Colonic mucosa (tissue), 4 donors: Measurements from ENCODE around the gene TRAT1. TPM values are rescaled to one million over a fixed set of nuclear protein-coding genes. Genes with fewer than 3 reads are reported as not detected.

Source experiments
- DNase-seq: peaks from one replicate; pipeline ENCODE4 v3.0.0-alpha.2; 2020
- H3K27ac ChIP-seq: fragments of 200-600 bp; one replicate; pipeline ENCODE4 v1.8.0; 2021
- H3K27me3 ChIP-seq: fragments of 200-600 bp; one replicate; pipeline ENCODE4 v1.8.0; 2021
- H3K36me3 ChIP-seq: fragments of 200-600 bp; one replicate; pipeline ENCODE4 v1.8.0; 2021
- H3K4me1 ChIP-seq: fragments of 200-600 bp; one replicate; pipeline ENCODE4 v1.8.0; 2021; ENCODE audit warnings: mild to moderate bottlenecking
- H3K4me3 ChIP-seq: fragments of 200-600 bp; one replicate; pipeline ENCODE4 v1.8.0; 2021
- H3K9ac ChIP-seq, 2 donors: one replicate each; pipeline ENCODE4 v1.7.0; 2013; ENCODE audit warnings: control low read depth in 2 of 2, low read depth in 2 of 2, low read length in 2 of 2
- H3K9me3 ChIP-seq: fragments of 200-600 bp; one replicate; pipeline ENCODE4 v1.8.0; 2021
- intact Hi-C: fragments of 100-400 bp; cut with DNase I; formaldehyde crosslinking; loops from one replicate; pipeline ENCODE4 v1.14.1; 2022
- total RNA-seq, 2 donors: library from RNA; stranded (reverse); fragmentation: NEBNext Ultra II Directional in 1 of 2; extraction: Animal tissue kit (Norgen Biotek cat#: 25700) in 1 of 2; gene quantifications; one replicate each; pipeline ENCODE4 v1.2.1, GENCODE V29; 2021
- TF ChIP-seq, protein P1 (sequence below): fragments of 200-600 bp; IDR thresholded peaks from one replicate; pipeline ENCODE4 v1.8.0; 2022; ENCODE audit warnings: antibody characterized with exemption, mild to moderate bottlenecking
- donor health status: healthy.
- donor health status: DM: no; HTN: no; CAD: no.
- donor health status: DM: no; HTN: no; CAD: no.

The TRAT1 gene
- total RNA-seq, 2 donors from 2014 or later = 0.29 to 0.69 TPM

DNA sequence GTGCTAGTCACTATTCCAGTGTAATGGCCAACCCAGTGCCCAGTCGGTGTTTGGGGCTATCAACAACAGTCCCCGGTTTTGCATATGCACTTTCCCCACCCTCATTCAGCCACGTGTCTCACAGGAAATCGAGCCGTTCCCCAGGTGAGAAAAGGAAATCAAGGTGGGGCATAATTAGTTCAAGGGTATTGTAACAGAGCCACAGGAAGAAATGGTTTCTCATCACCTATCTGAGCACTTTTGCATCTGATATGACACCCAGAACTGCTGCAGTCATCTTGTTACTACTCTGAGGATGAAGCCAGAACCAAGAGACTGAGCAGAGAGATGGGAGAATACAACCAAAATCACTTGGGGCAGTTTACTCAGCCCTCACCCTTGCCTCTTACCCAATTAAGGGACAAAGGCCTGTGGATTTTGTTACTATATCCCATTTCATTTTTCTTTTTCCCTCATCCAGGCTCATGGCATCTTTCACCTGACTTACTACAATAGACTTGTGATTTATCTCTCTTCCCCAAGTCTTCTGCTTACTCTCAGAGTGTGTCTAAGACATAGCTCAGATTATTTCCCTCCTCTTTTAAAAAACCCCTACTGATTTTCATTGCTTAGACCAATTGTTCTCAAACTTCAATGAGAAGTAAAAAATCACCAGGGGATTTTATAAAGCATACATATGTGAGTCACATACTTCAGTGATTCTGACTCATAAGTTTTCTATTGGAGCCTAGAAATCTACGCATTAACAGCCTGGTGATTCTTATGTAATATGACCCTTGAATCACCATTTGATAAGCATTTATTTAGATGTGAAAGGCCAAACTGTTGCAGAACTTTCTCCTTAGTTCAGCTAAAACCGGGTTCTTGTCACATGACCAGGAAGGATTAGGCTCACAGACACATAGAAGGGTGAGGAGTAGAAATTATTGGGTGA, 40.5 kb downstream of the TRAT1 start:
- Histone ChIP-seq H3K36me3 (no peaks in the 10 kb centered on the region), H3K9me3 (no peaks in the 10 kb centered on the region), H3K4me1 (no peaks in the 10 kb centered on the region), H3K27ac (no peak overlapping the region), H3K4me3 (no peak overlapping the region), H3K9ac (no peak overlapping the region), H3K27me3 (no peaks in the 10 kb centered on the region)
- intact Hi-C loops = no loop called here
- TF ChIP-seq, protein P1, sequence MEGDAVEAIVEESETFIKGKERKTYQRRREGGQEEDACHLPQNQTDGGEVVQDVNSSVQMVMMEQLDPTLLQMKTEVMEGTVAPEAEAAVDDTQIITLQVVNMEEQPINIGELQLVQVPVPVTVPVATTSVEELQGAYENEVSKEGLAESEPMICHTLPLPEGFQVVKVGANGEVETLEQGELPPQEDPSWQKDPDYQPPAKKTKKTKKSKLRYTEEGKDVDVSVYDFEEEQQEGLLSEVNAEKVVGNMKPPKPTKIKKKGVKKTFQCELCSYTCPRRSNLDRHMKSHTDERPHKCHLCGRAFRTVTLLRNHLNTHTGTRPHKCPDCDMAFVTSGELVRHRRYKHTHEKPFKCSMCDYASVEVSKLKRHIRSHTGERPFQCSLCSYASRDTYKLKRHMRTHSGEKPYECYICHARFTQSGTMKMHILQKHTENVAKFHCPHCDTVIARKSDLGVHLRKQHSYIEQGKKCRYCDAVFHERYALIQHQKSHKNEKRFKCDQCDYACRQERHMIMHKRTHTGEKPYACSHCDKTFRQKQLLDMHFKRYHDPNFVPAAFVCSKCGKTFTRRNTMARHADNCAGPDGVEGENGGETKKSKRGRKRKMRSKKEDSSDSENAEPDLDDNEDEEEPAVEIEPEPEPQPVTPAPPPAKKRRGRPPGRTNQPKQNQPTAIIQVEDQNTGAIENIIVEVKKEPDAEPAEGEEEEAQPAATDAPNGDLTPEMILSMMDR = no peak
- DNase-seq = no peak

DNA sequence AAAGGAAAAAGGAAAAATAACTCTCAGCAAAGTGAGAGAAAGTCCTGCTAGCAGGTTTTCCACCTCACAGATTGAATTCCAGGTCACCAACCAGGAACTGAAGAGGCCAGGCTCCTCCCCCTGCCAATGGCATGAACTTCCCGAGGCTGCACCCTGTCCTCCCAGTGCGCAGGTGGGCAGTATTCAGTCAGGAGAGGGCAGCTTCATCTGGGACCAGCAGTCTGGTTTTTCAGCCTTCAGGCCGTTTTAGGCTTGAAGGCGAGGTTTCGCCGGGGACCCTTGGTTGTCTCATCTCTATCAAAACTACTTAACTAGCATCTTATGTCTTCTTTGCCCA, 41.2 kb downstream of the TRAT1 start:
- no peak overlapping the region for H3K27ac ChIP-seq
- no peaks in the 10 kb centered on the region for H3K36me3 ChIP-seq
- no peaks in the 10 kb centered on the region for H3K4me1 ChIP-seq
- H3K9me3 ChIP-seq = no peaks in the 10 kb centered on the region
- H3K4me3 ChIP-seq = no peak overlapping the region
- no peak for DNase-seq
- H3K27me3 ChIP-seq = no peaks in the 10 kb centered on the region
- TF ChIP-seq, protein P1 = no peak
- H3K9ac ChIP-seq = no peak overlapping the region
- intact Hi-C loops = no loop called here

DNA sequence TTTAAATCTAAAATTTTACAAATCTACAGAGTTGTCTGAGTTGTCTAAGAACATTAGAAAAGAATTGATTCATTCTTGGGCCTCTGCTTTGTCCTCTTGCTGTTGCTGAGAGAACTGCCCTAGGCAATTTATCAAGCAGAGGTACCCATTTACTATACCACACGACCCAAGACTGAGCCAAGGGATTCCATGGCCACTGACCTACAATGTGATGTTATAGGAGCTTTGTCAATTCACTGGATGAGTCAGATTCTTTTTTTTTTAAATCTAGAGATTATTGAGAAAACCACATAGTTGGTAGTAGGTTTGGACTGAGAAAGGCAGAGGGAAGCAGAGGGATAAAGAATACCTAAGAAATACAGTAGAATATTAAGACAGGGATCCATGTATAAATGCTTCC, 55.3 kb downstream of the TRAT1 start:
- no peak for DNase-seq
- intact Hi-C loops = no loop called here
- TF ChIP-seq, protein P1 = no peak
- H3K4me3 ChIP-seq = no peak overlapping the region
- no peaks in the 10 kb centered on the region for H3K27me3 ChIP-seq
- no peaks in the 10 kb centered on the region for H3K4me1 ChIP-seq
- H3K9ac ChIP-seq = no peak overlapping the region
- H3K36me3 ChIP-seq = no peaks in the 10 kb centered on the region
- H3K9me3 ChIP-seq = no peaks in the 10 kb centered on the region
- H3K27ac ChIP-seq = no peak overlapping the region

DNA sequence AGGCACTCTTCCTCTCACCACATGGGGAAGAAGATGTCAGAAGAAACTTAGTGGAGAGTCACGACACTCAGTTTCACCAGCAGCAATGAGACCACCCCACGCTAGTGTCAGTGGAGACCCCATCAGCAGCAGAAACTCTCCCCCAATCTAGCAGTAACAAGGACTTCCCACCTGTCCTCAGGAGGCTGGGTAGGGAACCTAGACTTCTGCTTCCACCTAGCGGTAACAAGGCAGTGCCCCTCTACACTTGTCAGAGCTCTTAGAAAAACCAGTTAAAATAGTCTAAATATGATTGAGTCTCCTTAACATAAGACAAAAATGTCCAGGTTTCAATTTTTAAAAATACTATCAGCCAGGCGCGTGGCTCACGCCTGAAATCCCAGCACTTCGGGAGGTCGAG, 57.3 kb downstream of the TRAT1 start:
- Histone ChIP-seq H3K4me1 (no peaks in the 10 kb centered on the region), H3K27me3 (no peaks in the 10 kb centered on the region), H3K9me3 (no peaks in the 10 kb centered on the region), H3K4me3 (no peak overlapping the region), H3K9ac (no peak overlapping the region), H3K27ac (no peak overlapping the region), H3K36me3 (no peaks in the 10 kb centered on the region)
- TF ChIP-seq, protein P1 = no peak
- no peak for DNase-seq
- intact Hi-C loops = no loop called here

DNA sequence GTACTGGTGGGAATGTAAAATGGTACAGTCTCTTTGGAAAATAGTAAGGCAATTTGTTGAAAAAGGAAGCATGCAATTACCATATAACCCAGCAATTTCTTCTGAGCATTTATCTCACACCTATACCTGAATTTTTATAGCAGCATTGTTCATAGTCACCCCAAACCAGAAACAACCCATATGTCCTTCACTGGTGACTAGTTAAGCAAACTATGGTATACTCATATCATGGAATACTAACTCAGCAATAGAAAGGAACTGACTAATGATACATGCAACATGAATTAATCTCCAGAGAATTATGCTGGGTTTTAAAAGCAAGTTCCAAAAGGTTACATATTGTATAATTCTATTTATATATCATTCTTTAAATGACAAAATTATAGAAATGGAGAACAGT, 60.2 kb downstream of the TRAT1 start:
- TF ChIP-seq, protein P1 = no peak
- no peak for DNase-seq
- intact Hi-C loops = no loop called here
- Histone ChIP-seq H3K27me3 (no peaks in the 10 kb centered on the region), H3K36me3 (no peaks in the 10 kb centered on the region), H3K4me1 (no peaks in the 10 kb centered on the region), H3K9ac (no peak overlapping the region), H3K4me3 (no peak overlapping the region), H3K9me3 (no peaks in the 10 kb centered on the region), H3K27ac (no peak overlapping the region)
